GM12873 (cell line): ENCODE measurements around the gene NBEA.

Experiments
- CTCF ChIP-seq: IDR thresholded peaks from 2 replicates; pipeline ENCODE4 v1.5.1; 2012; ENCODE audit warnings: low read depth, mild to moderate bottlenecking, moderate library complexity, low read length, control low read depth; ENCODE audit not compliant: insufficient read depth; ENCODE audit errors: missing control alignments

NBEA gene

GRCh38 chr13:35603593-35604285, 661.7 kb downstream of the NBEA start:
- TF ChIP-seq CTCF, result no peak

- TF ChIP-seq CTCF, result no peak
These were observed 672.6 kb downstream of the NBEA start for GRCh38 chr13:35614666-35615065.

- no peak for TF ChIP-seq CTCF
These were observed 675.4 kb downstream of the NBEA start for GRCh38 chr13:35617420-35617819.

GRCh38 chr13:35618565-35619083, 676.6 kb downstream of the NBEA start:
- TF ChIP-seq CTCF, result no peak

- TF ChIP-seq CTCF, result no peak
These were observed 679.9 kb downstream of the NBEA start for GRCh38 chr13:35621989-35622388.

GRCh38 chr13:35629026-35629425, 687.0 kb downstream of the NBEA start:
- no peak for TF ChIP-seq CTCF

- TF ChIP-seq CTCF, result peak; percentile 74
These were observed 688.6 kb downstream of the NBEA start for GRCh38 chr13:35630551-35631275.
